HepG2 (cell line): ENCODE results near the gene GALNT15. TPM values are rescaled to one million over a fixed set of nuclear protein-coding genes. Genes with fewer than 3 reads are reported as not detected.

ENCODE experiments used
- ASH2L ChIP-seq: fragments of 300-600, 200-600 bp; sonication (generic); IDR thresholded peaks from 2 replicates; pipeline ENCODE4 v1.7.0; 2017; ENCODE audit warnings: low read depth, mild to moderate bottlenecking, moderate library complexity, mixed read lengths, low read length; ENCODE audit not compliant: insufficient read length
- BCL6 ChIP-seq: IDR thresholded peaks from 2 replicates; pipeline ENCODE4 v1.6.1; 2016; ENCODE audit warnings: missing genetic modification reagents, missing compliant biosample characterization
- CHD2 ChIP-seq: IDR thresholded peaks from 2 replicates; pipeline ENCODE4 v1.6.1; 2011; ENCODE audit warnings: low read depth, low read length, improper control_type of control experiment
- GATA4 ChIP-seq: sonication (generic); IDR thresholded peaks from 2 replicates; pipeline ENCODE4 v1.6.1; 2016; ENCODE audit warnings: antibody characterized with exemption, low read depth, borderline replicate concordance
- HNRNPL ChIP-seq: fragments of 200-400 bp; formaldehyde crosslinking; IDR thresholded peaks from 2 replicates; pipeline ENCODE4 v1.6.1; 2017; ENCODE audit warnings: mild to moderate bottlenecking, low read depth, low read length
- LBX2 ChIP-seq: sonication (generic); formaldehyde crosslinking; IDR thresholded peaks from 2 replicates; pipeline ENCODE4 v1.5.0; 2020; ENCODE audit warnings: missing genetic modification reagents, mild to moderate bottlenecking, borderline replicate concordance
- MLXIP ChIP-seq: sonication (generic); formaldehyde crosslinking; IDR thresholded peaks from 2 replicates; pipeline ENCODE4 v1.9.0; 2021; ENCODE audit warnings: missing genetic modification reagents, borderline replicate concordance
- TBP ChIP-seq: sonication (generic); formaldehyde crosslinking; IDR thresholded peaks from 2 replicates; pipeline ENCODE4 v1.5.0; 2020; ENCODE audit warnings: missing genetic modification reagents
- USF2 ChIP-seq, 2 experiments: sonication (generic) in 1 of 2; formaldehyde crosslinking in 1 of 2; IDR thresholded peaks; 2 replicates each; pipeline versions ENCODE4 v1.5.1 to v1.6.1; 2011 to 2020; ENCODE audit warnings: borderline replicate concordance in 1 of 2, low read depth in 1 of 2, low read length in 1 of 2, mild to moderate bottlenecking in 1 of 2, missing genetic modification reagents in 1 of 2, moderate library complexity in 1 of 2
- ZBTB26 ChIP-seq: IDR thresholded peaks from 2 replicates; pipeline ENCODE4 v1.6.1; 2016; ENCODE audit warnings: missing compliant biosample characterization, missing genetic modification reagents, borderline replicate concordance
- ZNF12 ChIP-seq: sonication (generic); formaldehyde crosslinking; IDR thresholded peaks from 2 replicates; pipeline ENCODE4 v1.5.0; 2020; ENCODE audit warnings: missing genetic modification reagents
- ZNF121 ChIP-seq: sonication (generic); formaldehyde crosslinking; IDR thresholded peaks from 2 replicates; pipeline ENCODE4 v1.5.0; 2020; ENCODE audit warnings: mild to moderate bottlenecking, missing genetic modification reagents
- ZNF24 ChIP-seq: fragments of 450-650 bp; IDR thresholded peaks from 2 replicates; pipeline ENCODE4 v1.6.1; 2017; ENCODE audit warnings: antibody characterized with exemption, mild to moderate bottlenecking
- ZNF879 ChIP-seq: sonication (generic); formaldehyde crosslinking; IDR thresholded peaks from 2 replicates; pipeline ENCODE4 v1.8.1; 2023; ENCODE audit warnings: missing genetic modification reagents
- polyA plus RNA-seq, 8 experiments: library from polyadenylated mRNA; depleted of rRNA in 3 of 8; stranded (reverse) in 7 of 8; unstranded in 1 of 8; fragments of >200 nt; fragmentation: Illumina TruSeq in 4 of 8; extraction: Trizol in 4 of 8; gene quantifications; 2 replicates each; pipeline versions ENCODE4 v1.2.1 to v1.2.3, GENCODE V29; 2011 to 2016; ENCODE audit warnings: low read depth in 4 of 8, missing spikeins in 1 of 8, mixed read lengths in 1 of 8; ENCODE audit not compliant: insufficient read depth in 1 of 8
- total RNA-seq, 5 experiments: library from RNA; depleted of rRNA; stranded (reverse); fragments of >200 nt; fragmentation: Illumina TruSeq; extraction: Trizol; gene quantifications; 2 replicates each; pipeline ENCODE4 v1.2.3, GENCODE V29; 2016; ENCODE audit warnings: low read depth in 1 of 5
- TF ChIP-seq, protein P1 (sequence below): sonication (generic); formaldehyde crosslinking; IDR thresholded peaks from 2 replicates; pipeline ENCODE4 v1.5.0; 2020; ENCODE audit warnings: mild to moderate bottlenecking, missing genetic modification reagents, borderline replicate concordance
- TF ChIP-seq, protein P2 (sequence below): sonication (generic); formaldehyde crosslinking; IDR thresholded peaks from 2 replicates; pipeline ENCODE4 v1.4.0; 2020; ENCODE audit warnings: missing genetic modification reagents

GALNT15 gene
- total and polyA plus RNA-seq, 2 of the 13 experiments (the other 11 are each of a cell fraction or from before 2014, with no cell fraction given) = 0.02 to 0.04 TPM

- TF ChIP-seq ASH2L (peak; percentile 88), GATA4 (peak; percentile 37; the same call in 1 of the 2 replicates), ZNF12 (CRISPR knock-in tag) (peak; percentile 23; the same call in 1 of the 2 replicates), USF2 (IDR thresholded peaks at IDR 0.05; ENCODE audit: low read depth, low read length) (no peak), USF2 (CRISPR knock-in tag; IDR thresholded peaks at IDR 0.05; ENCODE audit: borderline replicate concordance) (no peak), TBP (no peak), BCL6 (no peak), ZNF879 (no peak), ZBTB26 (0 out of 2 replicates have a peak, but pooled peaks have one; percentile 52), ZNF121 (no peak), MLXIP (no peak), LBX2 (CRISPR knock-in tag) (no peak), HNRNPL (0 out of 2 replicates have a peak, but pooled peaks have one; percentile 19), ZNF24 (no peak), CHD2 (no peak)
- TF ChIP-seq, protein P1, sequence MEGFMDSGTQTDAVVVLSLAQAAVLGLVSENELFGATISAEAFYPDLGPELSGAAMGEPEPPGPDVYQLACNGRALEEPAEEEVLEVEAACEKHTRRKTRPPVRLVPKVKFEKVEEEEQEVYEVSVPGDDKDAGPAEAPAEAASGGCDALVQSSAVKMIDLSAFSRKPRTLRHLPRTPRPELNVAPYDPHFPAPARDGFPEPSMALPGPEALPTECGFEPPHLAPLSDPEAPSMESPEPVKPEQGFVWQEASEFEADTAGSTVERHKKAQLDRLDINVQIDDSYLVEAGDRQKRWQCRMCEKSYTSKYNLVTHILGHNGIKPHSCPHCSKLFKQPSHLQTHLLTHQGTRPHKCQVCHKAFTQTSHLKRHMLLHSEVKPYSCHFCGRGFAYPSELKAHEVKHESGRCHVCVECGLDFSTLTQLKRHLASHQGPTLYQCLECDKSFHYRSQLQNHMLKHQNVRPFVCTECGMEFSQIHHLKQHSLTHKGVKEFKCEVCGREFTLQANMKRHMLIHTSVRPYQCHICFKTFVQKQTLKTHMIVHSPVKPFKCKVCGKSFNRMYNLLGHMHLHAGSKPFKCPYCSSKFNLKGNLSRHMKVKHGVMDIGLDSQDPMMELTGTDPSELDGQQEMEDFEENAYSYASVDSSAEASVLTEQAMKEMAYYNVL (CRISPR knock-in tag) = no peak
- TF ChIP-seq, protein P2, sequence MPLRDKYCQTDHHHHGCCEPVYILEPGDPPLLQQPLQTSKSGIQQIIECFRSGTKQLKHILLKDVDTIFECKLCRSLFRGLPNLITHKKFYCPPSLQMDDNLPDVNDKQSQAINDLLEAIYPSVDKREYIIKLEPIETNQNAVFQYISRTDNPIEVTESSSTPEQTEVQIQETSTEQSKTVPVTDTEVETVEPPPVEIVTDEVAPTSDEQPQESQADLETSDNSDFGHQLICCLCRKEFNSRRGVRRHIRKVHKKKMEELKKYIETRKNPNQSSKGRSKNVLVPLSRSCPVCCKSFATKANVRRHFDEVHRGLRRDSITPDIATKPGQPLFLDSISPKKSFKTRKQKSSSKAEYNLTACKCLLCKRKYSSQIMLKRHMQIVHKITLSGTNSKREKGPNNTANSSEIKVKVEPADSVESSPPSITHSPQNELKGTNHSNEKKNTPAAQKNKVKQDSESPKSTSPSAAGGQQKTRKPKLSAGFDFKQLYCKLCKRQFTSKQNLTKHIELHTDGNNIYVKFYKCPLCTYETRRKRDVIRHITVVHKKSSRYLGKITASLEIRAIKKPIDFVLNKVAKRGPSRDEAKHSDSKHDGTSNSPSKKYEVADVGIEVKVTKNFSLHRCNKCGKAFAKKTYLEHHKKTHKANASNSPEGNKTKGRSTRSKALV (CRISPR knock-in tag) = no peak
These were observed 90.4 kb downstream of the GALNT15 start, which contains the start of the genes DPH3 and OXNAD1 (continued) for GRCh38 chr3:16264708-16265454.
